Heart left ventricle (tissue), 13 donors: Measurements from ENCODE around the gene ZC2HC1C.

ENCODE experiments used
- POLR2A ChIP-seq, 2 donors: fragments of 450-650 bp; IDR thresholded peaks; one replicate each; pipeline ENCODE4 v1.6.1; 2017; ENCODE audit warnings: antibody characterized with exemption in 2 of 2, mild to moderate bottlenecking in 2 of 2, moderate library complexity in 2 of 2
- TF ChIP-seq, protein P1 (sequence below), 12 donors: fragments of 200-600 bp; sonication (generic) in 4 of 12; IDR thresholded peaks; one replicate each; pipeline versions ENCODE4 v1.5.0 to v1.8.0; 2018 to 2022; ENCODE audit warnings: antibody characterized with exemption in 12 of 12, mild to moderate bottlenecking in 5 of 12
- donor health status: ischemic (EF 13 %, LVEDD 7.1; RV severe dilation, severe dysfunction).
- donor health status: DM: no; HTN: yes; CAD: no.
- donor health status: DM: no; HTN: no; CAD: no.
- donor health status: ischemic (EF 25% LVEDD 6.9; RV normal size, moderate dysfunction).
- donor health status: ischemic (EF 25% LVEDD 5.7; RV mildly dilated, moderate dysfunction).
- donor health status: ischemic (EF 35%, LVEDD 5.7; RV mildly dilated, moderate dysfunction).
- donor health status: nonischemic (EF 11% LVEDD 7.7; RV severe dilation, severe dysfunction).
- donor health status: DM: yes; HTN: yes; CAD: no.
- donor health status: PGD.
- donor health status: ischemic (EF 29% LVEDD 5.4; RV normal size, mild dysfunction).
- donor health status: nonischemic (EF 23%, LVEDD 6.1; RV moderate dilation, normal function).

DNA sequence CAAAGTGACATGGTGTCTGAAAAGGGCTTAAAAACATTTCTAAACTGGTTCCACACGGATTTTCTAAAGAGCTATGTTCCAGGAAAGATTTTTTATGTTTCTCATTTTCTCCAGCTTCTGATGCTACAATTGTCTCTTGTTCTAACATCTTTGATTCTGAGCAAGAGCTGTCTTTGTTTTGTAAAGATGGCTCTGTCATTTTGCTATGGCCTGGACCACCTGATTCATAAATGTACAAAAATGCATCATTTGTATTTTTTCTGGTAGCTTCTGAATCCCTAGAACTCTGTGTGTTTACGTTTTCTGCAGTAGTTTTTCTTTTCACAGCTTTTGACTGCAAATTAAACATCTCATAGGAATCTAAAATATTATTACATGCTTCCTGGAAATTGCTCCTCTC lies 21.3 kb upstream of the ZC2HC1C start:
- TF ChIP-seq, protein P1, sequence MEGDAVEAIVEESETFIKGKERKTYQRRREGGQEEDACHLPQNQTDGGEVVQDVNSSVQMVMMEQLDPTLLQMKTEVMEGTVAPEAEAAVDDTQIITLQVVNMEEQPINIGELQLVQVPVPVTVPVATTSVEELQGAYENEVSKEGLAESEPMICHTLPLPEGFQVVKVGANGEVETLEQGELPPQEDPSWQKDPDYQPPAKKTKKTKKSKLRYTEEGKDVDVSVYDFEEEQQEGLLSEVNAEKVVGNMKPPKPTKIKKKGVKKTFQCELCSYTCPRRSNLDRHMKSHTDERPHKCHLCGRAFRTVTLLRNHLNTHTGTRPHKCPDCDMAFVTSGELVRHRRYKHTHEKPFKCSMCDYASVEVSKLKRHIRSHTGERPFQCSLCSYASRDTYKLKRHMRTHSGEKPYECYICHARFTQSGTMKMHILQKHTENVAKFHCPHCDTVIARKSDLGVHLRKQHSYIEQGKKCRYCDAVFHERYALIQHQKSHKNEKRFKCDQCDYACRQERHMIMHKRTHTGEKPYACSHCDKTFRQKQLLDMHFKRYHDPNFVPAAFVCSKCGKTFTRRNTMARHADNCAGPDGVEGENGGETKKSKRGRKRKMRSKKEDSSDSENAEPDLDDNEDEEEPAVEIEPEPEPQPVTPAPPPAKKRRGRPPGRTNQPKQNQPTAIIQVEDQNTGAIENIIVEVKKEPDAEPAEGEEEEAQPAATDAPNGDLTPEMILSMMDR (IDR thresholded peaks at IDR 0.05) = no peak
- no peak for TF ChIP-seq POLR2A (IDR thresholded peaks at IDR 0.05)
